ENCODE measurements around the gene SEZ6L.

GRCh38 chr22:26170112-26170492 lies 840 bp downstream of the SEZ6L start:
- TF ChIP-seq ZNF274 (IDR thresholded peaks at IDR 0.05; ENCODE audit: low read depth, low read length) (no peak), SUZ12 (IDR thresholded peaks at IDR 0.05; ENCODE audit: extremely low read depth, insufficient read depth, insufficient read length) (no peak), YY1 (IDR thresholded peaks at IDR 0.05; ENCODE audit: insufficient read depth, insufficient read length) (no peak)
